Measurements from ENCODE around the gene SYT15. TPM values are rescaled to one million over a fixed set of nuclear protein-coding genes. Genes with fewer than 3 reads are reported as not detected.
"Not testable (repeated sequence)": the region's sequence is repeated elsewhere in the genome, so short reads cannot be mapped to it uniquely, and the experiment has no call there.

Gene SYT15
- total and polyA plus RNA-seq, 2 of the 4 experiments (the other 2 are of a cell fraction), result 0.54 to 0.68 TPM

GRCh38 chr10:46616227-46616626 lies 37.3 kb downstream of the SYT15 start:
- H3K56ac ChIP-seq (ENCODE audit: extremely low read depth, insufficient read depth, low read length); CTCF ChIA-PET; intact Hi-C loops (cut with micrococcal nuclease); H3K79me1 ChIP-seq (ENCODE audit: low read depth in 1 of 2, low read length in 2 of 2); H2BK15ac ChIP-seq (ENCODE audit: low read depth, low read length); H4K8ac ChIP-seq (ENCODE audit: low read depth in 2 of 2, low read length in 2 of 2); H4K20me1 ChIP-seq (ENCODE audit: insufficient read depth, low read length); H3K9me1 ChIP-seq (ENCODE audit: insufficient read depth, low read length); H3K14ac ChIP-seq (replicated peaks; ENCODE audit: low read depth, low read length); H2AK9ac ChIP-seq (replicated peaks; ENCODE audit: low read depth, low read length, poor library complexity); H3K4me3 ChIP-seq (ENCODE audit: insufficient read depth, low read depth, low read length); H3K27me3 ChIP-seq (ENCODE audit: control insufficient read depth, insufficient read depth, low read length); H4K91ac ChIP-seq (ENCODE audit: insufficient read depth, low read depth, low read length); dilution Hi-C loops (cut with HindIII; ENCODE audit: low sequenced_read_pairs, unreplicated experiment); DNase-seq; H4K5ac ChIP-seq (ENCODE audit: low read depth, low read length); H3K4ac ChIP-seq (ENCODE audit: low read depth, low read length); H3K36me3 ChIP-seq (ENCODE audit: control insufficient read depth, insufficient read depth, low read length); H3K4me2 ChIP-seq (ENCODE audit: low read depth, low read length); H3K27ac ChIP-seq (ENCODE audit: insufficient read depth, low read length); H2BK120ac ChIP-seq (ENCODE audit: low read depth, low read length); H3K4me1 ChIP-seq (ENCODE audit: control insufficient read depth, insufficient read depth, low read length); H3K18ac ChIP-seq (ENCODE audit: low read depth, low read length); ATAC-seq (ENCODE audit: low read depth); H2AFZ ChIP-seq (replicated peaks; ENCODE audit: low read length, poor library complexity); BruUV-seq (replicated peaks); H3K23ac ChIP-seq (ENCODE audit: low read depth, low read length); POLR2A ChIA-PET (ENCODE audit: unreplicated experiment); H2BK5ac ChIP-seq (ENCODE audit: low read depth, low read length, poor library complexity, severe bottlenecking); H3K9ac ChIP-seq (ENCODE audit: low read depth, low read length); H3K9me3 ChIP-seq (ENCODE audit: control insufficient read depth, insufficient read depth, low read length); H2AK5ac ChIP-seq (ENCODE audit: low read depth, low read length); H2BK20ac ChIP-seq (ENCODE audit: low read depth, low read length); in situ Hi-C loops (cut with MboI; ENCODE audit: low sequenced_read_pairs): not testable (repeated sequence)
- WGBS, 2 experiments (ENCODE audit: extremely low coverage in 2 of 2, insufficient read length in 1 of 2), result no CpG with 5 or more reads among the region's 3 CpGs

DNA sequence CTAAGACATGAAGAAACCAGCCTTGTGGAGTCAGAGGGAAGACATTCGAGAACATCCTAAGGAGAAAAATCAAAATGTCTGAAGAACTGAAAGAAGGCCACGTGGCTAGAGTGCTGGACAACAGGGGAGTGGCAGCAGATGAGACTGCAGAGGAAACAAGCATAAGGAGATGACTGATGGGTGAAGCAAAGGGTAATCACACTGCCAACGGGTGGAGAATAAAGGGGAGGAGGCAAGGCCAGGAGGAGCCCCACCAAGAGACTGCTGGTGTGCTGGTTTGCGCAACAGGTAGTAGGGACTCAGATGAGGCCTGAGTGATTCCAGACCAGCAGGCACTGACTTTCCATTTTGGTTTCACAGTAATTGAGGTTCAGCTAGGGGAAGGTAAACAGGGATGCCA lies 38.2 kb downstream of the SYT15 start:
- H3K27ac ChIP-seq (ENCODE audit: insufficient read depth, low read length); H4K91ac ChIP-seq (ENCODE audit: insufficient read depth, low read depth, low read length); H3K79me1 ChIP-seq (ENCODE audit: low read depth in 1 of 2, low read length in 2 of 2); H2AK9ac ChIP-seq (replicated peaks; ENCODE audit: low read depth, low read length, poor library complexity); H3K9me3 ChIP-seq (ENCODE audit: control insufficient read depth, insufficient read depth, low read length); DNase-seq; dilution Hi-C loops (cut with HindIII; ENCODE audit: low sequenced_read_pairs, unreplicated experiment); H3K4me1 ChIP-seq (ENCODE audit: control insufficient read depth, insufficient read depth, low read length); H3K4me2 ChIP-seq (ENCODE audit: low read depth, low read length); CTCF ChIA-PET; H3K27me3 ChIP-seq (ENCODE audit: control insufficient read depth, insufficient read depth, low read length); H3K9ac ChIP-seq (ENCODE audit: low read depth, low read length); H3K14ac ChIP-seq (replicated peaks; ENCODE audit: low read depth, low read length); POLR2A ChIA-PET (ENCODE audit: unreplicated experiment); H4K20me1 ChIP-seq (ENCODE audit: insufficient read depth, low read length); H2BK5ac ChIP-seq (ENCODE audit: low read depth, low read length, poor library complexity, severe bottlenecking); H2BK15ac ChIP-seq (ENCODE audit: low read depth, low read length); intact Hi-C loops (cut with micrococcal nuclease); in situ Hi-C loops (cut with MboI; ENCODE audit: low sequenced_read_pairs); H2BK20ac ChIP-seq (ENCODE audit: low read depth, low read length); BruUV-seq (replicated peaks); H4K8ac ChIP-seq (ENCODE audit: low read depth in 2 of 2, low read length in 2 of 2); H3K36me3 ChIP-seq (ENCODE audit: control insufficient read depth, insufficient read depth, low read length); ATAC-seq (ENCODE audit: low read depth); H2AFZ ChIP-seq (replicated peaks; ENCODE audit: low read length, poor library complexity); H3K4me3 ChIP-seq (ENCODE audit: insufficient read depth, low read depth, low read length); H4K5ac ChIP-seq (ENCODE audit: low read depth, low read length); H2AK5ac ChIP-seq (ENCODE audit: low read depth, low read length); H3K18ac ChIP-seq (ENCODE audit: low read depth, low read length); H3K9me1 ChIP-seq (ENCODE audit: insufficient read depth, low read length); H3K4ac ChIP-seq (ENCODE audit: low read depth, low read length); H3K23ac ChIP-seq (ENCODE audit: low read depth, low read length); H2BK120ac ChIP-seq (ENCODE audit: low read depth, low read length); H3K56ac ChIP-seq (ENCODE audit: extremely low read depth, insufficient read depth, low read length): not testable (repeated sequence)
- WGBS, 2 experiments (ENCODE audit: extremely low coverage in 2 of 2, insufficient read length in 1 of 2), result no CpG with 5 or more reads among the region's 4 CpGs

Data from IMR-90 (cell line).